SK-N-SH treated with all-trans-retinoic acid at 6 μM for 48 hours (cell line): ENCODE data around the gene SFXN5.

Experiments used
- ATAC-seq: fragments of 200-7000 bp; cut with Tn5 transposase; 3 replicates; pipeline ENCODE4 v1.9.1; 2020; ENCODE audit warnings: mild to moderate bottlenecking, moderate library complexity
- ARNTL ChIP-seq: fragments of 450-650 bp; formaldehyde crosslinking; IDR thresholded peaks from 2 replicates; pipeline ENCODE4 v1.5.0; 2020; ENCODE audit warnings: low read depth, mild to moderate bottlenecking, moderate library complexity, borderline replicate concordance
- BACH2 ChIP-seq: fragments of 250-450 bp; sonication (Bioruptor Pico); IDR thresholded peaks from 2 replicates; pipeline ENCODE4 v1.9.0; 2021; ENCODE audit warnings: mild to moderate bottlenecking, borderline replicate concordance
- CREB5 ChIP-seq: fragments of 250-450 bp; sonication (Bioruptor Pico); IDR thresholded peaks from 2 replicates; pipeline ENCODE4 v1.5.1; 2020; ENCODE audit warnings: low read depth, mild to moderate bottlenecking, moderate library complexity
- ESRRG ChIP-seq: fragments of 250-450 bp; sonication (Bioruptor Pico); IDR thresholded peaks from 2 replicates; pipeline ENCODE4 v1.6.1; 2021; ENCODE audit warnings: mild to moderate bottlenecking
- GLIS3 ChIP-seq: fragments of 250-450 bp; sonication (Bioruptor Pico); IDR thresholded peaks from 2 replicates; pipeline ENCODE4 v1.5.0; 2020; ENCODE audit warnings: mild to moderate bottlenecking, moderate library complexity
- ISL1 ChIP-seq: fragments of 250-450 bp; sonication (Bioruptor Pico); IDR thresholded peaks from 2 replicates; pipeline ENCODE4 v2.1.2; 2022; ENCODE audit warnings: mild to moderate bottlenecking, moderate library complexity
- OSR1 ChIP-seq: fragments of 250-450 bp; sonication (Bioruptor Pico); IDR thresholded peaks from 2 replicates; pipeline ENCODE4 v1.8.0; 2022; ENCODE audit warnings: moderate library complexity, mild to moderate bottlenecking, inconsistent platforms
- POU6F1 ChIP-seq: fragments of 250-450 bp; sonication (Bioruptor Pico); IDR thresholded peaks from 2 replicates; pipeline ENCODE4 v1.8.0; 2021; ENCODE audit warnings: low read depth, mild to moderate bottlenecking, moderate library complexity, borderline replicate concordance
- PPARA ChIP-seq: fragments of 250-450 bp; sonication (Bioruptor Pico); IDR thresholded peaks from 2 replicates; pipeline ENCODE4 v1.5.0; 2020; ENCODE audit warnings: mild to moderate bottlenecking, borderline replicate concordance
- SNAI2 ChIP-seq: fragments of 250-450 bp; sonication (Bioruptor Pico); IDR thresholded peaks from 2 replicates; pipeline ENCODE4 v1.5.0; 2020; ENCODE audit warnings: mild to moderate bottlenecking, moderate library complexity
- TCF4 ChIP-seq: fragments of 250-450 bp; sonication (Bioruptor Pico); IDR thresholded peaks from 2 replicates; pipeline ENCODE4 v1.8.0; 2021; ENCODE audit warnings: mild to moderate bottlenecking, moderate library complexity, borderline replicate concordance
- TOX ChIP-seq: fragments of 250-450 bp; sonication (Bioruptor Pico); IDR thresholded peaks from 2 replicates; pipeline ENCODE4 v1.8.0; 2021; ENCODE audit warnings: mild to moderate bottlenecking, moderate library complexity, borderline replicate concordance
- TSHZ2 ChIP-seq: fragments of 250-450 bp; sonication (Bioruptor Pico); IDR thresholded peaks from 2 replicates; pipeline ENCODE4 v1.5.0; 2020; ENCODE audit warnings: mild to moderate bottlenecking, moderate library complexity
- ZC3H10 ChIP-seq: fragments of 250-450 bp; sonication (Bioruptor Pico); IDR thresholded peaks from 2 replicates; pipeline ENCODE4 v1.5.1; 2021; ENCODE audit warnings: mild to moderate bottlenecking, moderate library complexity
- ZFP3 ChIP-seq: fragments of 250-450 bp; sonication (Bioruptor Pico); IDR thresholded peaks from 2 replicates; pipeline ENCODE4 v1.5.0; 2020; ENCODE audit warnings: mild to moderate bottlenecking, moderate library complexity
- ZFP30 ChIP-seq: fragments of 450-650 bp; formaldehyde crosslinking; IDR thresholded peaks from 2 replicates; pipeline ENCODE4 v1.5.0; 2022; ENCODE audit warnings: mild to moderate bottlenecking, moderate library complexity
- ZNF70 ChIP-seq: fragments of 450-650 bp; formaldehyde crosslinking; IDR thresholded peaks from 2 replicates; pipeline ENCODE4 v1.5.0; 2020; ENCODE audit warnings: mild to moderate bottlenecking, moderate library complexity
- ZNF8 ChIP-seq: fragments of 450-650 bp; formaldehyde crosslinking; IDR thresholded peaks from 2 replicates; pipeline ENCODE4 v1.5.0; 2020; ENCODE audit warnings: mild to moderate bottlenecking, moderate library complexity
- TF ChIP-seq, protein P1 (sequence below): fragments of 250-450 bp; sonication (Bioruptor Pico); IDR thresholded peaks from 2 replicates; pipeline ENCODE4 v1.8.0; 2020; ENCODE audit warnings: mild to moderate bottlenecking, moderate library complexity, borderline replicate concordance

SFXN5 gene

DNA sequence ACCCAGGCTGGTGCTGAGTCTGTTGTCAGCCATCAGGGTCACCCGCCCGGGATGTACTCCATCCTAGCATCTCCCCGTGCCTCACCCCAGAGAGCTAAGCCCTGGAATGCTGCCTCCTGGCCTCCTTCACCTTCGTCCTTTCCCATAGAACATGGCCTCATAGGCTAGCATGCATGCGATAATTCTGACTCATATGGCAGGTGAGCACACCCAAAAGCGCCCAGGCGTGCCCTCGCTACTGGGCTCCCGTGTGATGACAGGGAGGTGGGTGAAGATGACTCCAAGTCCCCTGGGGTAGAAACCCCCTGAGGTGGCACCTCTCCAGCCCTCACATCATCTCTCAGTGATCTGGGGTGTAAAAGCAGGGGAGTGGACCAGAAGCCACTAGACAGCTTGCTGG is 177.0 kb downstream of the SFXN5 start:
- no peak for TF ChIP-seq PPARA (CRISPR knock-in tag)
- no peak for TF ChIP-seq TSHZ2 (CRISPR knock-in tag)
- TF ChIP-seq ZNF8 (CRISPR knock-in tag) = no peak
- TF ChIP-seq CREB5 (CRISPR knock-in tag) = no peak
- no peak for TF ChIP-seq ZNF70
- TF ChIP-seq, protein P1, sequence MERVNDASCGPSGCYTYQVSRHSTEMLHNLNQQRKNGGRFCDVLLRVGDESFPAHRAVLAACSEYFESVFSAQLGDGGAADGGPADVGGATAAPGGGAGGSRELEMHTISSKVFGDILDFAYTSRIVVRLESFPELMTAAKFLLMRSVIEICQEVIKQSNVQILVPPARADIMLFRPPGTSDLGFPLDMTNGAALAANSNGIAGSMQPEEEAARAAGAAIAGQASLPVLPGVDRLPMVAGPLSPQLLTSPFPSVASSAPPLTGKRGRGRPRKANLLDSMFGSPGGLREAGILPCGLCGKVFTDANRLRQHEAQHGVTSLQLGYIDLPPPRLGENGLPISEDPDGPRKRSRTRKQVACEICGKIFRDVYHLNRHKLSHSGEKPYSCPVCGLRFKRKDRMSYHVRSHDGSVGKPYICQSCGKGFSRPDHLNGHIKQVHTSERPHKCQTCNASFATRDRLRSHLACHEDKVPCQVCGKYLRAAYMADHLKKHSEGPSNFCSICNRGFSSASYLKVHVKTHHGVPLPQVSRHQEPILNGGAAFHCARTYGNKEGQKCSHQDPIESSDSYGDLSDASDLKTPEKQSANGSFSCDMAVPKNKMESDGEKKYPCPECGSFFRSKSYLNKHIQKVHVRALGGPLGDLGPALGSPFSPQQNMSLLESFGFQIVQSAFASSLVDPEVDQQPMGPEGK = no peak
- no peak for TF ChIP-seq ZFP30
- TF ChIP-seq OSR1 (CRISPR knock-in tag) = no peak
- no peak for TF ChIP-seq BACH2 (CRISPR knock-in tag)
- TF ChIP-seq TOX (CRISPR knock-in tag) = no peak
- TF ChIP-seq TCF4 (CRISPR knock-in tag) = no peak
- no peak for TF ChIP-seq ISL1 (CRISPR knock-in tag)
- TF ChIP-seq ZFP3 (CRISPR knock-in tag) = no peak
- ATAC-seq = no peak

GRCh38 chr2:72893594-72894319 is 177.8 kb downstream of the SFXN5 start:
- TF ChIP-seq ARNTL (CRISPR knock-in tag) = no peak
- no peak for TF ChIP-seq CREB5 (CRISPR knock-in tag)
- TF ChIP-seq ZFP30 = no peak
- no peak for TF ChIP-seq TSHZ2 (CRISPR knock-in tag)
- TF ChIP-seq TOX (CRISPR knock-in tag) = no peak
- TF ChIP-seq, protein P1 = no peak
- TF ChIP-seq ZC3H10 (CRISPR knock-in tag) = no peak
- no peak for TF ChIP-seq POU6F1 (CRISPR knock-in tag)
- TF ChIP-seq GLIS3 = no peak
- TF ChIP-seq ISL1 (CRISPR knock-in tag) = no peak
- no peak for TF ChIP-seq OSR1 (CRISPR knock-in tag)
- TF ChIP-seq ESRRG (CRISPR knock-in tag) = no peak
- TF ChIP-seq PPARA (CRISPR knock-in tag) = no peak
- no peak for TF ChIP-seq SNAI2
- TF ChIP-seq BACH2 (CRISPR knock-in tag) = no peak
- TF ChIP-seq, all 23 proteins: peak for 0
- ATAC-seq = peak; percentile 92
